WTC11 (cell line): ENCODE data around the gene ELAPOR2. TPM values are rescaled to one million over a fixed set of nuclear protein-coding genes. Genes with fewer than 3 reads are reported as not detected.

Source experiments
- ATAC-seq: fragments of 200-7000 bp; cut with Tn5 transposase; 2 replicates; pipeline ENCODE4 v1.10.0; 2021; ENCODE audit warnings: mild to moderate bottlenecking, moderate library complexity
- CTCF ChIA-PET: fragments of 300-600 bp; sonication (Branson Sonifier 250); formaldehyde crosslinking; loops from one replicate; lab custom pipeline; 2021; ENCODE audit warnings: antibody characterized with exemption; lab: Charles Lee
- POLR2A ChIA-PET: fragments of 350-600 bp; sonication (Branson Sonifier 250); formaldehyde crosslinking; loops from one replicate; lab custom pipeline; 2021; ENCODE audit warnings: antibody characterized with exemption; lab: Charles Lee
- DNase-seq: peaks from one replicate; pipeline ENCODE4 v3.0.0; 2021; ENCODE audit warnings: low spot score
- H3K27ac Mint-ChIP-seq: 2 replicates; pipeline ENCODE4 v1.8.0; 2021; ENCODE audit warnings: mixed read lengths
- H3K27me3 Mint-ChIP-seq: 2 replicates; pipeline ENCODE4 v1.8.0; 2021; ENCODE audit warnings: low read depth, mild to moderate bottlenecking, moderate library complexity, mixed read lengths
- H3K36me3 Mint-ChIP-seq: 2 replicates; pipeline ENCODE4 v1.8.0; 2021; ENCODE audit warnings: mixed read lengths
- H3K4me1 Mint-ChIP-seq: 2 replicates; pipeline ENCODE4 v1.8.0; 2022; ENCODE audit warnings: mixed read lengths
- H3K4me3 Mint-ChIP-seq: 2 replicates; pipeline ENCODE4 v1.8.0; 2021; ENCODE audit warnings: mild to moderate bottlenecking, moderate library complexity, mixed read lengths
- H3K9me3 Mint-ChIP-seq: 2 replicates; pipeline ENCODE4 v1.8.0; 2021; ENCODE audit warnings: mixed read lengths
- ATF1 ChIP-seq: sonication (generic); formaldehyde crosslinking; IDR thresholded peaks from 2 replicates; pipeline ENCODE4 v1.8.1; 2023; ENCODE audit warnings: mild to moderate bottlenecking, moderate library complexity, missing genetic modification reagents
- CREB1 ChIP-seq: sonication (generic); formaldehyde crosslinking; IDR thresholded peaks from 2 replicates; pipeline ENCODE4 v1.8.0; 2023; ENCODE audit warnings: mild to moderate bottlenecking, missing genetic modification reagents
- CTCF ChIP-seq: fragments of 200-600 bp; IDR thresholded peaks from 2 replicates; pipeline ENCODE4 v1.8.0; 2022; ENCODE audit warnings: antibody characterized with exemption
- E2F5 ChIP-seq: sonication (generic); formaldehyde crosslinking; IDR thresholded peaks from 2 replicates; pipeline ENCODE4 v1.8.1; 2022; ENCODE audit warnings: mild to moderate bottlenecking, moderate library complexity, missing genetic modification reagents
- FOXJ3 ChIP-seq: sonication (generic); formaldehyde crosslinking; IDR thresholded peaks from 2 replicates; pipeline ENCODE4 v1.9.0; 2021; ENCODE audit warnings: missing genetic modification reagents, mild to moderate bottlenecking, borderline replicate concordance
- GABPB1 ChIP-seq: sonication (generic); formaldehyde crosslinking; IDR thresholded peaks from 2 replicates; pipeline ENCODE4 v1.8.1; 2023; ENCODE audit warnings: mild to moderate bottlenecking, missing genetic modification reagents
- GTF2I ChIP-seq: fragments of 250-450 bp; sonication (Bioruptor Pico); conservative IDR thresholded peaks from 2 replicates; pipeline ENCODE4 v1.4.0; 2021; ENCODE audit warnings: mild to moderate bottlenecking
- HMGA2 ChIP-seq: fragments of 250-450 bp; sonication (Bioruptor Pico); IDR thresholded peaks from 2 replicates; pipeline ENCODE4 v1.4.0; 2021; ENCODE audit warnings: mild to moderate bottlenecking, moderate library complexity
- NFATC4 ChIP-seq: fragments of 250-450 bp; sonication (Bioruptor Pico); IDR thresholded peaks from 2 replicates; pipeline ENCODE4 v1.9.0; 2021; ENCODE audit warnings: mild to moderate bottlenecking
- NFYB ChIP-seq: sonication (generic); formaldehyde crosslinking; conservative IDR thresholded peaks from 2 replicates; pipeline ENCODE4 v1.8.0; 2022; ENCODE audit warnings: low read depth, missing genetic modification reagents
- NR3C1 ChIP-seq: sonication (generic); formaldehyde crosslinking; conservative IDR thresholded peaks from 2 replicates; pipeline ENCODE4 v1.8.1; 2023; ENCODE audit warnings: low read depth, mild to moderate bottlenecking, missing genetic modification reagents
- PRDM15 ChIP-seq: sonication (generic); formaldehyde crosslinking; IDR thresholded peaks from 2 replicates; pipeline ENCODE4 v1.8.0; 2022; ENCODE audit warnings: missing genetic modification reagents
- RELA ChIP-seq: sonication (generic); formaldehyde crosslinking; IDR thresholded peaks from 2 replicates; pipeline ENCODE4 v1.8.1; 2022; ENCODE audit warnings: missing genetic modification reagents, mild to moderate bottlenecking, borderline replicate concordance
- TEAD4 ChIP-seq: sonication (generic); formaldehyde crosslinking; IDR thresholded peaks from 2 replicates; pipeline ENCODE4 v1.8.0; 2022; ENCODE audit warnings: mild to moderate bottlenecking, missing genetic modification reagents
- ZNF138 ChIP-seq: sonication (generic); formaldehyde crosslinking; conservative IDR thresholded peaks from 2 replicates; pipeline ENCODE4 v1.8.1; 2022; ENCODE audit warnings: mild to moderate bottlenecking, moderate library complexity, missing genetic modification reagents
- ZNF423 ChIP-seq: fragments of 250-450 bp; sonication (Bioruptor Pico); IDR thresholded peaks from 2 replicates; pipeline ENCODE4 v2.1.2; 2022; ENCODE audit warnings: mild to moderate bottlenecking, moderate library complexity
- total RNA-seq: library from RNA; stranded (reverse); gene quantifications from 3 replicates; pipeline ENCODE4 v1.2.3, GENCODE V29; 2021
- TF ChIP-seq, protein P1 (sequence below): fragments of 250-450 bp; sonication (Bioruptor Pico); IDR thresholded peaks from 2 replicates; pipeline ENCODE4 v1.8.0; 2021; ENCODE audit warnings: mild to moderate bottlenecking
- TF ChIP-seq, protein P2 (sequence below): sonication (generic); formaldehyde crosslinking; IDR thresholded peaks from 2 replicates; pipeline ENCODE4 v1.8.0; 2022; ENCODE audit warnings: mild to moderate bottlenecking, missing genetic modification reagents
- TF ChIP-seq, protein P3 (sequence below): sonication (generic); formaldehyde crosslinking; IDR thresholded peaks from 2 replicates; pipeline ENCODE4 v1.8.1; 2023; ENCODE audit warnings: mild to moderate bottlenecking, moderate library complexity, missing genetic modification reagents
- TF ChIP-seq, protein P4 (sequence below): sonication (generic); formaldehyde crosslinking; IDR thresholded peaks from 2 replicates; pipeline ENCODE4 v1.8.0; 2023; ENCODE audit warnings: missing genetic modification reagents, mild to moderate bottlenecking, borderline replicate concordance

Gene ELAPOR2
- total RNA-seq, 1 experiment from 2014 or later, result 38.7 TPM

- H3K27ac Mint-ChIP-seq, result no peak overlapping the region
- no peak for DNase-seq
- H3K9me3 Mint-ChIP-seq, result peaks cover 13% of the 10 kb centered on the region
- TF ChIP-seq GTF2I (CRISPR knock-in tag), result no peak
- no peak for TF ChIP-seq NR3C1 (CRISPR knock-in tag)
- TF ChIP-seq, protein P1, sequence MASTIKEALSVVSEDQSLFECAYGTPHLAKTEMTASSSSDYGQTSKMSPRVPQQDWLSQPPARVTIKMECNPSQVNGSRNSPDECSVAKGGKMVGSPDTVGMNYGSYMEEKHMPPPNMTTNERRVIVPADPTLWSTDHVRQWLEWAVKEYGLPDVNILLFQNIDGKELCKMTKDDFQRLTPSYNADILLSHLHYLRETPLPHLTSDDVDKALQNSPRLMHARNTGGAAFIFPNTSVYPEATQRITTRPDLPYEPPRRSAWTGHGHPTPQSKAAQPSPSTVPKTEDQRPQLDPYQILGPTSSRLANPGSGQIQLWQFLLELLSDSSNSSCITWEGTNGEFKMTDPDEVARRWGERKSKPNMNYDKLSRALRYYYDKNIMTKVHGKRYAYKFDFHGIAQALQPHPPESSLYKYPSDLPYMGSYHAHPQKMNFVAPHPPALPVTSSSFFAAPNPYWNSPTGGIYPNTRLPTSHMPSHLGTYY (CRISPR knock-in tag), result no peak
- no peak for TF ChIP-seq GABPB1 (CRISPR knock-in tag)
- TF ChIP-seq RELA (CRISPR knock-in tag), result no peak
- TF ChIP-seq ZNF138 (CRISPR knock-in tag), result no peak
- TF ChIP-seq, protein P2, sequence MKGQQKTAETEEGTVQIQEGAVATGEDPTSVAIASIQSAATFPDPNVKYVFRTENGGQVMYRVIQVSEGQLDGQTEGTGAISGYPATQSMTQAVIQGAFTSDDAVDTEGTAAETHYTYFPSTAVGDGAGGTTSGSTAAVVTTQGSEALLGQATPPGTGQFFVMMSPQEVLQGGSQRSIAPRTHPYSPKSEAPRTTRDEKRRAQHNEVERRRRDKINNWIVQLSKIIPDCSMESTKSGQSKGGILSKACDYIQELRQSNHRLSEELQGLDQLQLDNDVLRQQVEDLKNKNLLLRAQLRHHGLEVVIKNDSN (CRISPR knock-in tag), result no peak
- TF ChIP-seq, protein P3, sequence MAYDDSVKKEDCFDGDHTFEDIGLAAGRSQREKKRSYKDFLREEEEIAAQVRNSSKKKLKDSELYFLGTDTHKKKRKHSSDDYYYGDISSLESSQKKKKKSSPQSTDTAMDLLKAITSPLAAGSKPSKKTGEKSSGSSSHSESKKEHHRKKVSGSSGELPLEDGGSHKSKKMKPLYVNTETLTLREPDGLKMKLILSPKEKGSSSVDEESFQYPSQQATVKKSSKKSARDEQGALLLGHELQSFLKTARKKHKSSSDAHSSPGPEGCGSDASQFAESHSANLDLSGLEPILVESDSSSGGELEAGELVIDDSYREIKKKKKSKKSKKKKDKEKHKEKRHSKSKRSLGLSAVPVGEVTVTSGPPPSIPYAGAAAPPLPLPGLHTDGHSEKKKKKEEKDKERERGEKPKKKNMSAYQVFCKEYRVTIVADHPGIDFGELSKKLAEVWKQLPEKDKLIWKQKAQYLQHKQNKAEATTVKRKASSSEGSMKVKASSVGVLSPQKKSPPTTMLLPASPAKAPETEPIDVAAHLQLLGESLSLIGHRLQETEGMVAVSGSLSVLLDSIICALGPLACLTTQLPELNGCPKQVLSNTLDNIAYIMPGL (CRISPR knock-in tag), result no peak
- TF ChIP-seq ATF1 (CRISPR knock-in tag), result no peak
- TF ChIP-seq NFYB (CRISPR knock-in tag), result no peak
- no peak for TF ChIP-seq TEAD4 (CRISPR knock-in tag)
- no peak for TF ChIP-seq PRDM15 (CRISPR knock-in tag)
- no peak for TF ChIP-seq CTCF
- no peak for TF ChIP-seq CREB1 (CRISPR knock-in tag)
- no peak for TF ChIP-seq ZNF423 (CRISPR knock-in tag)
- TF ChIP-seq, all 79 proteins: peak for 0
- H3K4me1 Mint-ChIP-seq, result peaks cover 13% of the 10 kb centered on the region
- ATAC-seq, result no peak
- H3K27me3 Mint-ChIP-seq, result peaks cover 23% of the 10 kb centered on the region
- CTCF ChIA-PET, result no interaction called here
- H3K4me3 Mint-ChIP-seq, result no peak overlapping the region
- peaks cover 8% of the 10 kb centered on the region; the same call in 1 of the 2 replicates for H3K36me3 Mint-ChIP-seq
- POLR2A ChIA-PET, result no interaction called here
Measured at GRCh38 chr7:87056346-87056745, 3.1 kb downstream of the ELAPOR2 start.

DNA sequence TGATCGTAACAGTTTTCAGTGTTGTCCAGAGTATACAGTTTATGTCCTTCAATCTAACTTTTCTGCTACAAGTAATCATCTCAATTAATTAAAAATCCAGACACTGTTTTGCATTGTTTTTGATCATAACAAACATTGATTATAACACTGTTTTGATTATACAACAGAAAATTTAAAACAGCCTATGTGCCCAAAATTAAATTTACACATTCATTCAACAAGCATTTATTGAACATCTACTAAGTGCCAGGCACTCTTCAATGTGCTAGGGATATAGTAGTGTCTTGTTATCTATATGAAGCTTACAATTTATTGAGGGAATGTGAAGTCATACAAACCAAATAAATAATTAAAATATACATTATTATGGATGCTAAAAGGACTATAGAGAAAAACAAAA is 10.6 kb downstream of the ELAPOR2 start:
- no peak overlapping the region for H3K27ac Mint-ChIP-seq
- peaks cover 18% of the 10 kb centered on the region for H3K36me3 Mint-ChIP-seq
- POLR2A ChIA-PET, result no interaction called here
- TF ChIP-seq, protein P1 (CRISPR knock-in tag), result no peak
- TF ChIP-seq, protein P4, sequence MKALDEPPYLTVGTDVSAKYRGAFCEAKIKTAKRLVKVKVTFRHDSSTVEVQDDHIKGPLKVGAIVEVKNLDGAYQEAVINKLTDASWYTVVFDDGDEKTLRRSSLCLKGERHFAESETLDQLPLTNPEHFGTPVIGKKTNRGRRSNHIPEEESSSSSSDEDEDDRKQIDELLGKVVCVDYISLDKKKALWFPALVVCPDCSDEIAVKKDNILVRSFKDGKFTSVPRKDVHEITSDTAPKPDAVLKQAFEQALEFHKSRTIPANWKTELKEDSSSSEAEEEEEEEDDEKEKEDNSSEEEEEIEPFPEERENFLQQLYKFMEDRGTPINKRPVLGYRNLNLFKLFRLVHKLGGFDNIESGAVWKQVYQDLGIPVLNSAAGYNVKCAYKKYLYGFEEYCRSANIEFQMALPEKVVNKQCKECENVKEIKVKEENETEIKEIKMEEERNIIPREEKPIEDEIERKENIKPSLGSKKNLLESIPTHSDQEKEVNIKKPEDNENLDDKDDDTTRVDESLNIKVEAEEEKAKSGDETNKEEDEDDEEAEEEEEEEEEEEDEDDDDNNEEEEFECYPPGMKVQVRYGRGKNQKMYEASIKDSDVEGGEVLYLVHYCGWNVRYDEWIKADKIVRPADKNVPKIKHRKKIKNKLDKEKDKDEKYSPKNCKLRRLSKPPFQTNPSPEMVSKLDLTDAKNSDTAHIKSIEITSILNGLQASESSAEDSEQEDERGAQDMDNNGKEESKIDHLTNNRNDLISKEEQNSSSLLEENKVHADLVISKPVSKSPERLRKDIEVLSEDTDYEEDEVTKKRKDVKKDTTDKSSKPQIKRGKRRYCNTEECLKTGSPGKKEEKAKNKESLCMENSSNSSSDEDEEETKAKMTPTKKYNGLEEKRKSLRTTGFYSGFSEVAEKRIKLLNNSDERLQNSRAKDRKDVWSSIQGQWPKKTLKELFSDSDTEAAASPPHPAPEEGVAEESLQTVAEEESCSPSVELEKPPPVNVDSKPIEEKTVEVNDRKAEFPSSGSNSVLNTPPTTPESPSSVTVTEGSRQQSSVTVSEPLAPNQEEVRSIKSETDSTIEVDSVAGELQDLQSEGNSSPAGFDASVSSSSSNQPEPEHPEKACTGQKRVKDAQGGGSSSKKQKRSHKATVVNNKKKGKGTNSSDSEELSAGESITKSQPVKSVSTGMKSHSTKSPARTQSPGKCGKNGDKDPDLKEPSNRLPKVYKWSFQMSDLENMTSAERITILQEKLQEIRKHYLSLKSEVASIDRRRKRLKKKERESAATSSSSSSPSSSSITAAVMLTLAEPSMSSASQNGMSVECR, result no peak
- no peak for TF ChIP-seq HMGA2 (CRISPR knock-in tag)
- TF ChIP-seq NFATC4 (CRISPR knock-in tag), result no peak
- no peak for TF ChIP-seq FOXJ3 (CRISPR knock-in tag)
- TF ChIP-seq E2F5 (CRISPR knock-in tag), result no peak

More for the DNA sequence above, 10.6 kb downstream of the ELAPOR2 start:
- Mint-ChIP-seq H3K4me3 (no peak overlapping the region), H3K9me3 (peaks cover 56% of the 10 kb centered on the region), H3K4me1 (no peaks in the 10 kb centered on the region), H3K27me3 (no peaks in the 10 kb centered on the region; the same call in 1 of the 2 replicates)
- no peak for DNase-seq
- CTCF ChIA-PET, result no interaction called here
- no peak for ATAC-seq
